ENCODE results near the gene NCOA1. TPM values are rescaled to one million over a fixed set of nuclear protein-coding genes. Genes with fewer than 3 reads are reported as not detected.
"Not testable (repeated sequence)": the region's sequence is repeated elsewhere in the genome, so short reads cannot be mapped to it uniquely, and the experiment has no call there.

NCOA1 gene
- total RNA-seq, 1 experiment from 2014 or later, result 11.6 TPM

- H2AFZ ChIP-seq, result no peak overlapping the region
- no peaks in the 10 kb centered on the region for H3K36me3 ChIP-seq (ENCODE audit: low read depth)
- H4K20me1 ChIP-seq (ENCODE audit: insufficient read depth), result no peaks in the 10 kb centered on the region
- H3K4me3 ChIP-seq, result no peak overlapping the region
- no peak for DNase-seq
- no peak overlapping the region for H3K4me2 ChIP-seq
- H3K9me3 ChIP-seq (ENCODE audit: insufficient read depth, low read depth), result no peaks in the 10 kb centered on the region; the same call in 1 of the 2 replicates
- H3F3A ChIP-seq (ENCODE audit: insufficient read depth, low read depth), result no peaks in the 10 kb centered on the region
- BruUV-seq (replicated peaks), result no TSS peak
- H3K27ac ChIP-seq, result no peak overlapping the region
- H3K27me3 ChIP-seq (ENCODE audit: insufficient read depth, low read depth), result no peaks in the 10 kb centered on the region
- no peaks in the 10 kb centered on the region for H3K9me2 ChIP-seq (ENCODE audit: insufficient read depth)
- CTCF ChIA-PET, result no interaction called here
- POLR2A ChIA-PET (ENCODE audit: unreplicated experiment), result no interaction called here
- no peaks in the 10 kb centered on the region for H3K4me1 ChIP-seq (replicated peaks; ENCODE audit: insufficient read depth)
- intact Hi-C loops (cut with micrococcal nuclease; ENCODE audit: unreplicated experiment), result no loop called here
- no peak for TF ChIP-seq CTCF (conservative IDR thresholded peaks at IDR 0.05)
- no peak for TF ChIP-seq EZH2 (IDR thresholded peaks at IDR 0.05; ENCODE audit: low read depth)
- H3K79me2 ChIP-seq (ENCODE audit: low read depth), result no peaks in the 10 kb centered on the region
Observed at GRCh38 chr2:24544456-24545115, 53.5 kb downstream of the NCOA1 start.

GRCh38 chr2:24546669-24547068 lies 55.6 kb downstream of the NCOA1 start:
- TF ChIP-seq EZH2 (IDR thresholded peaks at IDR 0.05; ENCODE audit: low read depth) (no peak), CTCF (conservative IDR thresholded peaks at IDR 0.05) (no peak)
- H4K20me1 ChIP-seq (ENCODE audit: insufficient read depth), result no peaks in the 10 kb centered on the region
- intact Hi-C loops (cut with micrococcal nuclease; ENCODE audit: unreplicated experiment), result no loop called here
- no peak overlapping the region for H3K27ac ChIP-seq
- no peaks in the 10 kb centered on the region for H3K27me3 ChIP-seq (ENCODE audit: insufficient read depth, low read depth)
- no peak for DNase-seq
- H3K79me2 ChIP-seq (ENCODE audit: low read depth), result no peaks in the 10 kb centered on the region
- no peaks in the 10 kb centered on the region for H3K4me1 ChIP-seq (replicated peaks; ENCODE audit: insufficient read depth)
- no peak overlapping the region for H2AFZ ChIP-seq
- H3K4me3 ChIP-seq, result no peak overlapping the region
- ChIA-PET POLR2A (ENCODE audit: unreplicated experiment) (no interaction called here), CTCF (no interaction called here)
- no peaks in the 10 kb centered on the region; the same call in 1 of the 2 replicates for H3K9me3 ChIP-seq (ENCODE audit: insufficient read depth, low read depth)
- no TSS peak for BruUV-seq (replicated peaks)
- H3F3A ChIP-seq (ENCODE audit: insufficient read depth, low read depth), result no peaks in the 10 kb centered on the region
- no peak overlapping the region for H3K4me2 ChIP-seq
- H3K9me2 ChIP-seq (ENCODE audit: insufficient read depth), result no peaks in the 10 kb centered on the region
- no peaks in the 10 kb centered on the region for H3K36me3 ChIP-seq (ENCODE audit: low read depth)

- Histone ChIP-seq H3K36me3 (ENCODE audit: low read depth) (no peaks in the 10 kb centered on the region), H3K4me1 (replicated peaks; ENCODE audit: insufficient read depth) (no peaks in the 10 kb centered on the region), H3K27me3 (ENCODE audit: insufficient read depth, low read depth) (no peaks in the 10 kb centered on the region), H3K79me2 (ENCODE audit: low read depth) (no peaks in the 10 kb centered on the region), H3K9me3 (ENCODE audit: insufficient read depth, low read depth) (no peaks in the 10 kb centered on the region), H3K9me2 (ENCODE audit: insufficient read depth) (no peaks in the 10 kb centered on the region), H3K4me2 (no peak overlapping the region), H3K4me3 (no peak overlapping the region), H3F3A (ENCODE audit: insufficient read depth, low read depth) (no peaks in the 10 kb centered on the region), H3K27ac (no peak overlapping the region), H4K20me1 (ENCODE audit: insufficient read depth) (no peaks in the 10 kb centered on the region), H2AFZ (no peak overlapping the region)
- intact Hi-C loops (cut with micrococcal nuclease; ENCODE audit: unreplicated experiment), result no loop called here
- ChIA-PET POLR2A (ENCODE audit: unreplicated experiment) (no interaction called here), CTCF (no interaction called here)
- BruUV-seq (replicated peaks), result no TSS peak
- TF ChIP-seq CTCF (conservative IDR thresholded peaks at IDR 0.05) (no peak), EZH2 (IDR thresholded peaks at IDR 0.05; ENCODE audit: low read depth) (no peak)
- no peak for DNase-seq
Observed at GRCh38 chr2:24548058-24548457, 57.0 kb downstream of the NCOA1 start.

- POLR2A ChIA-PET (ENCODE audit: unreplicated experiment); H4K20me1 ChIP-seq (ENCODE audit: insufficient read depth); H3K27ac ChIP-seq; H3K27me3 ChIP-seq (ENCODE audit: insufficient read depth, low read depth); H3K9me3 ChIP-seq (ENCODE audit: insufficient read depth, low read depth); H3K79me2 ChIP-seq (ENCODE audit: low read depth); H3F3A ChIP-seq (ENCODE audit: insufficient read depth, low read depth); H3K4me3 ChIP-seq; H2AFZ ChIP-seq; H3K36me3 ChIP-seq (ENCODE audit: low read depth); H3K4me2 ChIP-seq; DNase-seq; BruUV-seq (replicated peaks); H3K9me2 ChIP-seq (ENCODE audit: insufficient read depth); H3K4me1 ChIP-seq (replicated peaks; ENCODE audit: insufficient read depth); CTCF ChIA-PET: not testable (repeated sequence)
- intact Hi-C loops (cut with micrococcal nuclease; ENCODE audit: unreplicated experiment), result loop anchor here (10.0 kb wide), 1 partner anchor 136 kb away; no protein-coding TSS in a partner anchor
Observed at GRCh38 chr2:24550301-24550700, 59.2 kb downstream of the NCOA1 start.
